Measurements from ENCODE around the gene LRMDA. TPM values are rescaled to one million over a fixed set of nuclear protein-coding genes. Genes with fewer than 3 reads are reported as not detected.

The LRMDA gene
- total RNA-seq, 1 experiment from 2014 or later, result not detected

DNA sequence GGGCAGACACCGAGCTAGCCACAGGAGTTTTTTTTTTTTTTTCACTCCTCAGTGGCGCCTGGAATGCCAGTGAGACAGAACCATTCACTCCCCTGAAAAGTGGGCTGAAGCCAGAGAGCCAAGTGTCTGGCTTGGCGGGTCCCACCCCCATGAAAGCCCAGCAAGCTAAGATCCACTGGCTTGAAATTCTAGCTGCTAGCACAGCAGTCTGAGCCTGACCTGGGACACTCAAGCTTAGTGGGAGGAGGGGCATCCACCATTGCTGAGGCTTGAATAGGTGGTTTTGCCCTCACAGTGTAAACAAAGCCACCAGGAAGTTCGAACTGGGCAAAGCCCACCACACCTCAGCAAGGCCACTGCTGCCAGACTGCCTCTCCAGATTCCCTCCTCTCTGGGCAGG, 144.5 kb downstream of the LRMDA start:
- Histone ChIP-seq H3K4me3 (ENCODE audit: low read depth, low read length, poor library complexity, severe bottlenecking) (no peak overlapping the region), H3K27me3 (replicated peaks; ENCODE audit: insufficient read depth, low read depth, low read length, poor library complexity) (no peaks in the 10 kb centered on the region), H3K27ac (ENCODE audit: low read depth, low read length, poor library complexity, severe bottlenecking) (no peak overlapping the region), H3K9me3 (ENCODE audit: low read depth, low read length, poor library complexity, severe bottlenecking) (peaks cover 13% of the 10 kb centered on the region), H3K36me3 (ENCODE audit: insufficient read depth, low read length, poor library complexity, severe bottlenecking) (no peaks in the 10 kb centered on the region), H3K4me1 (ENCODE audit: insufficient read depth, low read length, poor library complexity, severe bottlenecking) (no peaks in the 10 kb centered on the region)
- no TSS peak for BruUV-seq (replicated peaks)
- DNase-seq (ENCODE audit: low spot score), result no peak
- intact Hi-C loops (cut with micrococcal nuclease; ENCODE audit: unreplicated experiment), result no loop called here
- ChIA-PET POLR2A (ENCODE audit: low non-redundant PET) (no interaction called here), CTCF (no interaction called here)
- no peak for TF ChIP-seq EZH2 (IDR thresholded peaks at IDR 0.05; ENCODE audit: borderline replicate concordance, low read depth, low read length, poor library complexity, severe bottlenecking)
- TF ChIP-seq, protein P1, sequence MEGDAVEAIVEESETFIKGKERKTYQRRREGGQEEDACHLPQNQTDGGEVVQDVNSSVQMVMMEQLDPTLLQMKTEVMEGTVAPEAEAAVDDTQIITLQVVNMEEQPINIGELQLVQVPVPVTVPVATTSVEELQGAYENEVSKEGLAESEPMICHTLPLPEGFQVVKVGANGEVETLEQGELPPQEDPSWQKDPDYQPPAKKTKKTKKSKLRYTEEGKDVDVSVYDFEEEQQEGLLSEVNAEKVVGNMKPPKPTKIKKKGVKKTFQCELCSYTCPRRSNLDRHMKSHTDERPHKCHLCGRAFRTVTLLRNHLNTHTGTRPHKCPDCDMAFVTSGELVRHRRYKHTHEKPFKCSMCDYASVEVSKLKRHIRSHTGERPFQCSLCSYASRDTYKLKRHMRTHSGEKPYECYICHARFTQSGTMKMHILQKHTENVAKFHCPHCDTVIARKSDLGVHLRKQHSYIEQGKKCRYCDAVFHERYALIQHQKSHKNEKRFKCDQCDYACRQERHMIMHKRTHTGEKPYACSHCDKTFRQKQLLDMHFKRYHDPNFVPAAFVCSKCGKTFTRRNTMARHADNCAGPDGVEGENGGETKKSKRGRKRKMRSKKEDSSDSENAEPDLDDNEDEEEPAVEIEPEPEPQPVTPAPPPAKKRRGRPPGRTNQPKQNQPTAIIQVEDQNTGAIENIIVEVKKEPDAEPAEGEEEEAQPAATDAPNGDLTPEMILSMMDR (conservative IDR thresholded peaks at IDR 0.05; ENCODE audit: low read depth, low read length), result no peak

DNA sequence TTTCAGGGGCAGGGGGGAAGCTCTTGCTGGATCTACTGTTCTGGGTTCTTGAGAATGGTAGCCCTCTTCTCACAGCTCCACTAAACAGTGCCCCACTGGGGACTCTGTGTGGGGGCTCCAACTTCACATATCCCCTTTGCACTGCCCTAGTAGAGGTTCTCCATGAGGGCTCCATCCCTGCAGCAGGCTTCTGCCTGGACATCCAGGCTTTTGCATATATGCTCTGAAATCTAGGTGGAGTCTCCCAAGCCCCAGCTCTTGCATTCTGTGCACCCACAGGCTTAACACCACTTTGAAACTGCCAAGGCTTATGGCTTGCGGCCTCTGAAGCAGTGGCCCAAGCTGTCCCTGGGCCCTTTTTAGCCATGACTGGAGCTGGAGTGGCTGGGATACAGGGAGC, 150.7 kb downstream of the LRMDA start:
- TF ChIP-seq EZH2 (IDR thresholded peaks at IDR 0.05; ENCODE audit: borderline replicate concordance, low read depth, low read length, poor library complexity, severe bottlenecking), result no peak
- TF ChIP-seq, protein P1 (conservative IDR thresholded peaks at IDR 0.05; ENCODE audit: low read depth, low read length), result no peak
- ChIA-PET POLR2A (ENCODE audit: low non-redundant PET) (no interaction called here), CTCF (interaction anchor here (0.6 kb wide), 1 partner anchor 7 kb away, joined by 3 read pairs; no protein-coding TSS in a partner anchor)
- Histone ChIP-seq H3K27ac (ENCODE audit: low read depth, low read length, poor library complexity, severe bottlenecking) (no peak overlapping the region), H3K27me3 (replicated peaks; ENCODE audit: insufficient read depth, low read depth, low read length, poor library complexity) (peaks cover 3% of the 10 kb centered on the region), H3K4me3 (ENCODE audit: low read depth, low read length, poor library complexity, severe bottlenecking) (no peak overlapping the region), H3K4me1 (ENCODE audit: insufficient read depth, low read length, poor library complexity, severe bottlenecking) (no peaks in the 10 kb centered on the region), H3K36me3 (ENCODE audit: insufficient read depth, low read length, poor library complexity, severe bottlenecking) (no peaks in the 10 kb centered on the region), H3K9me3 (ENCODE audit: low read depth, low read length, poor library complexity, severe bottlenecking) (peaks cover 4% of the 10 kb centered on the region)
- BruUV-seq (replicated peaks), result no TSS peak
- DNase-seq (ENCODE audit: low spot score), result no peak
- intact Hi-C loops (cut with micrococcal nuclease; ENCODE audit: unreplicated experiment), result no loop called here

DNA sequence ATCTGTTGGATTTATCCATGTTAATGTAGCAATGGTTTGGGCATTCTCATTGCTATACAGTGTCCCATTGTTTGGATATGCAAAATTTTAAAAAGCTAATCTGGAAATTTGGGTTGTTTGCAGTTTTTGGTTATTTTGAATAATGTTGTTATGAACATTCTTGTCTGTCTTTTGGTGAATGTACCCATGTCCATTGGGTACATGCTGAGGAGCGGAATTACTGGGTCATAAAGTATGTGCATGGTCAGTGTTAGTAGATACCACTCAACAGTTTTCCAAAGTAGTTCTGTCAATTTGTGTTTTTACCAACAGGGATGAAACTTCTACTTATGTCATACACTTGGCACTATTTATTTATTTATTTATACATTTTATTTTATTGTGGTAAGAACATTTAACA, 153.9 kb downstream of the LRMDA start:
- BruUV-seq (replicated peaks), result no TSS peak

More for the DNA sequence above, 153.9 kb downstream of the LRMDA start:
- Histone ChIP-seq H3K9me3 (ENCODE audit: low read depth, low read length, poor library complexity, severe bottlenecking) (peaks cover 4% of the 10 kb centered on the region), H3K36me3 (ENCODE audit: insufficient read depth, low read length, poor library complexity, severe bottlenecking) (no peaks in the 10 kb centered on the region), H3K4me1 (ENCODE audit: insufficient read depth, low read length, poor library complexity, severe bottlenecking) (no peaks in the 10 kb centered on the region), H3K27ac (ENCODE audit: low read depth, low read length, poor library complexity, severe bottlenecking) (no peak overlapping the region), H3K27me3 (replicated peaks; ENCODE audit: insufficient read depth, low read depth, low read length, poor library complexity) (peaks cover 6% of the 10 kb centered on the region), H3K4me3 (ENCODE audit: low read depth, low read length, poor library complexity, severe bottlenecking) (no peak overlapping the region)
- no peak for TF ChIP-seq EZH2 (IDR thresholded peaks at IDR 0.05; ENCODE audit: borderline replicate concordance, low read depth, low read length, poor library complexity, severe bottlenecking)
- TF ChIP-seq, protein P1 (conservative IDR thresholded peaks at IDR 0.05; ENCODE audit: low read depth, low read length), result no peak
- intact Hi-C loops (cut with micrococcal nuclease; ENCODE audit: unreplicated experiment), result no loop called here
- ChIA-PET POLR2A (ENCODE audit: low non-redundant PET) (no interaction called here), CTCF (no interaction called here)
- DNase-seq (ENCODE audit: low spot score), result no peak
